Measurements from ENCODE around the gene ASPG.

DNA sequence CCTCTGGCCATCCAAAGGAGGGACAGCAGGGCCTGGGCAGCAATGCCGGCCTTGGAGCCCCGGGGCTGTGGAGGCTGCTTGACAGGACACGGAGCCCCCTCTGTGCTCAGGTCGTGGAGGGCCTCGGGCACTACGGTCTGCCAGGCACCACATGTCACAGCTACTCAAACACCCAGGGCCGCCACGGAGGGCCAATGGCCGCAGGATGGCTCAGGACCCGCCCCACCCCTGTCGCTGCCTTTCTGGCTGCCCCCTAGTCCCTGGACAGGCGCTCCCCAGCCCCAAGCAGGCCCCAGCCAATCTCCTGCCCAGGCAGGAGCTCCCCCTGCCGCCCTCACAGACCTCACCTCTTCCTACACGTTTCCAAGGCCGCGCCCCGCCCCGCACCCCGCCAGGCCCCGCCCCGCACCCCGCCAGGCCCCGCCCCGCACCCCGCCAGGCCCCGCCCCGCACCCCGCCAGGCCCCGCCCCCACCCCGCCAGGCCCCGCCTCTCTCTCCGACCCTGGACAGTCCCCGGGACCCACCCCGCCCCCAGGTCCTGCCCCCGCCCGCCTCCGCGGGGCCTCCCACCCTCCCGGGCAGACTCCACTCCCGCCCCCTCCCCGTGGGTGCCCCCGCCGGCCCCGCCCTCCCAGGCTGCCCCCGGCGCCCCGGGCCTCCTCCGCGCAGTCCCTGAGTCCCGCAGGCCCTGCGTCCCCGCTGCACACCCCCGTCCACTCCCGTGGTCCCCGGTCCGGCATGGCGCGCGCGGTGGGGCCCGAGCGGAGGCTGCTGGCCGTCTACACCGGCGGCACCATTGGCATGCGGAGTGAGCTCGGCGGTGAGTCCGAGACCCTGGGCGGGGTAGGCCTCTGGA is at the start of gene ASPG:
- TF ChIP-seq CTCF (optimal IDR thresholded peaks at IDR 0.05 in 1 of 3, IDR thresholded peaks at IDR 0.05 in 1 of 3, conservative IDR thresholded peaks at IDR 0.05 in 1 of 3; ENCODE audit: extremely low read depth in 1 of 3, insufficient read depth in 2 of 3, low read length in 3 of 3) (no peak), EZH2 (IDR thresholded peaks at IDR 0.05; ENCODE audit: low read length) (no peak)

Measured in keratinocyte (primary cell).